ENCODE results near the gene HJURP. TPM values are rescaled to one million over a fixed set of nuclear protein-coding genes. Genes with fewer than 3 reads are reported as not detected.

Gene HJURP
- total RNA-seq, 1 experiment from 2014 or later = 37.0 TPM

DNA sequence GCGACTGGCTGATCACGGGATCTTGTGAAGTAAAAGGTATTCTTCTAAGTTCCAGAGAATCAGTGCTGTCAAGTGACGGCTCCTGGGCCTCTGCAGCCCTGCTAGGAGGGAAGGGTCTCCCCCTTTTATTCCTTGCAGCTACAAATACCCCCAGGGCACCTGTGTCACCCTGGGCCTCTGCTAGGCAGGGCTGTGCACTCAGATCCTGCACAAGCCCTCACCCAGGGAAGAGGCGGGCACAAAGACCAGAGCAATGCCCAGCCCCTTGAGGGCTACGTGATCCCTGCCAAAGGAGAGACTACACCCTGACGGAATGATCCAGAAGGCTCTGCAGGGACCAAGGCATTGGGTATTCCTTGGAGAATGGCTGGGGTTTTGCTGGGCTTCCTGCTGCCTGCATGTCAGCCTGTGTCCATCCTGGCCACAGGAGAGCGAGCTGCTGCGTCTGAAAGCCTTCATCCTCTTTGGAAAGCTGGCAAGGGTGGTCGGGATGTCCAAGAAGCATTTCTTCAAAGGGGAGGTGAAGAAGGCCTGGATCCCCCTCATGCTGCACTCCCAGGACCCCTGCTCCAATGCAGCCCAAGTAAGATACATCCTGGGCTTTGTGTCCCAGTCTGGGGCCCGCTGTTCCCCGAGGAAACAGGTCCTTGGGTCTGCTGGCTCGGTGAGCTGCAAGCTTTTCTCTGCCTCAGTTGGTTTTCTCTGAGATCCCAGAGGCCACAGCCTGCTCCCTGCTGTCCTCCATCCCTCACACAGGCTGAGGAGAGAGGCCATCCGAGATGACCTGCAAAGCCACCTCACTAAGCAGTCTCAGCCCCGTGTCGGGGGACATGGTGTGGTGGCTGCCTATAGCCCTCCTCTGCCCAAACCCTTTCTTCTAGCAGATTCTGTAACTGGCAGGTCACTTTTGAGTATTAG is 24.9 kb downstream of the HJURP start:
- Histone ChIP-seq H3F3A (ENCODE audit: low read length, unreplicated experiment) (no peaks in the 10 kb centered on the region), H3K4me2 (ENCODE audit: low read length) (no peak overlapping the region), H3K9ac (ENCODE audit: low read length) (no peak overlapping the region), H4K20me1 (ENCODE audit: low read length) (no peaks in the 10 kb centered on the region), H3K4me1 (ENCODE audit: insufficient read depth, low read length) (no peaks in the 10 kb centered on the region), H3K79me2 (ENCODE audit: low read length) (no peaks in the 10 kb centered on the region), H3K9me3 (ENCODE audit: low read length) (no peaks in the 10 kb centered on the region), H2AFZ (ENCODE audit: low read length) (no peak overlapping the region), H3K36me3 (ENCODE audit: low read depth, low read length) (peaks cover 3% of the 10 kb centered on the region; the same call in 1 of the 2 replicates), H3K4me3 (ENCODE audit: low read length) (no peak overlapping the region), H3K27me3 (ENCODE audit: low read length) (no peaks in the 10 kb centered on the region), H3K9me2 (replicated peaks; ENCODE audit: low read length) (no peaks in the 10 kb centered on the region), H3K27ac (ENCODE audit: low read length) (no peak overlapping the region)
- POLR2A ChIA-PET (ENCODE audit: unreplicated experiment) = no interaction called here
- BruUV-seq (replicated peaks) = no TSS peak
- TF ChIP-seq EZH2phosphoT487 (IDR thresholded peaks at IDR 0.05; ENCODE audit: borderline replicate concordance, low read length) (no peak), EZH2 (IDR thresholded peaks at IDR 0.05; ENCODE audit: low read length, unreplicated experiment) (no peak)
- TF ChIP-seq, protein P1, sequence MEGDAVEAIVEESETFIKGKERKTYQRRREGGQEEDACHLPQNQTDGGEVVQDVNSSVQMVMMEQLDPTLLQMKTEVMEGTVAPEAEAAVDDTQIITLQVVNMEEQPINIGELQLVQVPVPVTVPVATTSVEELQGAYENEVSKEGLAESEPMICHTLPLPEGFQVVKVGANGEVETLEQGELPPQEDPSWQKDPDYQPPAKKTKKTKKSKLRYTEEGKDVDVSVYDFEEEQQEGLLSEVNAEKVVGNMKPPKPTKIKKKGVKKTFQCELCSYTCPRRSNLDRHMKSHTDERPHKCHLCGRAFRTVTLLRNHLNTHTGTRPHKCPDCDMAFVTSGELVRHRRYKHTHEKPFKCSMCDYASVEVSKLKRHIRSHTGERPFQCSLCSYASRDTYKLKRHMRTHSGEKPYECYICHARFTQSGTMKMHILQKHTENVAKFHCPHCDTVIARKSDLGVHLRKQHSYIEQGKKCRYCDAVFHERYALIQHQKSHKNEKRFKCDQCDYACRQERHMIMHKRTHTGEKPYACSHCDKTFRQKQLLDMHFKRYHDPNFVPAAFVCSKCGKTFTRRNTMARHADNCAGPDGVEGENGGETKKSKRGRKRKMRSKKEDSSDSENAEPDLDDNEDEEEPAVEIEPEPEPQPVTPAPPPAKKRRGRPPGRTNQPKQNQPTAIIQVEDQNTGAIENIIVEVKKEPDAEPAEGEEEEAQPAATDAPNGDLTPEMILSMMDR (conservative IDR thresholded peaks at IDR 0.05; ENCODE audit: low read depth, low read length) = no peak
- intact Hi-C loops (cut with micrococcal nuclease) = loop anchor here (5.0 kb wide), 1 partner anchor 117 kb away; the partner anchor contains the start of gene UGT1A5
- no peak for ATAC-seq
- CTCF ChIA-PET = no interaction called here
- no peak for DNase-seq

DNA sequence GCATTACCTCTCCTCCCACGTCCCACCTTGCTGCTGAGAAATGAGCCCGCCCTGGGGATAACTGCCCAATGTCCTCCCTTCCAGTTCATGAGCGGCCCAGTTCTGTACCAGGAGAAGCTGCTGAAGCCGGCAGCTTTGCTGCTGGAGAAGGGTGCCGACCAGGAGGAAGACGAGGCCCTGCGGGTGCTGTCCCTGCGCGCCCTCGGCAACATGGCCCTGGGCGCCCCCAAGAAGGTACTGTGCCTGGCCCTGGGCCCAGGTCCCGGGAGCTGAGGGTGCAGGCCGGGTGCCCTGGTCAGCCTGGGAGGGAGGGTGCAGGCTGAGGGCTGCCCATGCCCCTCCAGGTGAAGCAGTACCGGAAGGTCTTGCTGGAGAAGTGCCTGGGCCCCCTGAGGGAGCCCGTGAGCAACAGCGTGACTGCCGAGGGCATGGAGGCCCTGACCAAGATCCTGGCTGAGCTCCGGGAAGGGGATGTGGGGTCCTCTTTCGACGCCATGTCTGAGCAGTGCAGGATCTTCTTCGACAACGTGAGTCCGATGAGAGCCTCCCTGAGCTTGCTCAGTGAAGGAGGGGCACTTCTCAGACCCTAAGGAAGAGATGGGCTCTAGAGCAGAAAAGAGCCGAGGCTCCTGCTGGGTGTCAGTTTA is 25.7 kb downstream of the HJURP start:
- Histone ChIP-seq H3K27ac (ENCODE audit: low read length) (no peak overlapping the region), H3K4me1 (ENCODE audit: insufficient read depth, low read length) (no peaks in the 10 kb centered on the region), H2AFZ (ENCODE audit: low read length) (no peak overlapping the region), H3F3A (ENCODE audit: low read length, unreplicated experiment) (no peaks in the 10 kb centered on the region), H3K36me3 (ENCODE audit: low read depth, low read length) (no peaks in the 10 kb centered on the region), H3K9ac (ENCODE audit: low read length) (no peak overlapping the region), H3K4me3 (ENCODE audit: low read length) (no peak overlapping the region), H3K9me3 (ENCODE audit: low read length) (no peaks in the 10 kb centered on the region), H4K20me1 (ENCODE audit: low read length) (no peaks in the 10 kb centered on the region), H3K79me2 (ENCODE audit: low read length) (no peaks in the 10 kb centered on the region), H3K4me2 (ENCODE audit: low read length) (no peak overlapping the region), H3K27me3 (ENCODE audit: low read length) (no peaks in the 10 kb centered on the region), H3K9me2 (replicated peaks; ENCODE audit: low read length) (no peaks in the 10 kb centered on the region)
- ATAC-seq (no peak), DNase-seq (no peak)
- POLR2A ChIA-PET (ENCODE audit: unreplicated experiment) = no interaction called here
- no TSS peak for BruUV-seq (replicated peaks)
- TF ChIP-seq, protein P1 (conservative IDR thresholded peaks at IDR 0.05; ENCODE audit: low read depth, low read length) = no peak
- no peak for TF ChIP-seq EZH2phosphoT487 (IDR thresholded peaks at IDR 0.05; ENCODE audit: borderline replicate concordance, low read length)
- no peak for TF ChIP-seq EZH2 (IDR thresholded peaks at IDR 0.05; ENCODE audit: low read length, unreplicated experiment)
- intact Hi-C loops (cut with micrococcal nuclease) = no loop called here
- CTCF ChIA-PET = no interaction called here

DNA sequence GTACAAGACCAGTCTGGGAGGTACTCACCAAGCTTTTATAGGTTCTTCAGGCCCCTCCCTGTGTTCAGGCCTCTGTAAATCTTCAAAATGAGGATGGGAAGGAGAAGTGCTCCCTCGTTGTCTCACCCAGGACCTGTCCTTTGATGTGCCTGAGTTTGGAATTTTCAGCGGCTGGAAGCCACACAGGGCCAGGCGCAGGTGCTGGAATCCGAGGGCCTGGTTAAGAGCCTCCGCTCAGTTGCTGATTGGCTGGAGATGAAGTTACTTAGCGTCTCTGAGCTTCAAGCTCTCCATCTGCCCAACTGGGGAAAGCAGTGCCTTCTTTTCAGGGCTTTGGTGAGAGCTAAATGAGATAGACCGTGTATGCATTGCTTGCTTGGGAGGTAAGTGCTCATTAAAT is 30.0 kb downstream of the HJURP start:
- no peaks in the 10 kb centered on the region for H3F3A ChIP-seq (ENCODE audit: low read length, unreplicated experiment)
- H3K27me3 ChIP-seq (ENCODE audit: low read length) = no peaks in the 10 kb centered on the region
- no peaks in the 10 kb centered on the region for H3K9me2 ChIP-seq (replicated peaks; ENCODE audit: low read length)
- no peaks in the 10 kb centered on the region for H4K20me1 ChIP-seq (ENCODE audit: low read length)
- H3K4me2 ChIP-seq (ENCODE audit: low read length) = no peak overlapping the region
- TF ChIP-seq, protein P1 (conservative IDR thresholded peaks at IDR 0.05; ENCODE audit: low read depth, low read length) = no peak
- TF ChIP-seq EZH2 (IDR thresholded peaks at IDR 0.05; ENCODE audit: low read length, unreplicated experiment) (no peak), EZH2phosphoT487 (IDR thresholded peaks at IDR 0.05; ENCODE audit: borderline replicate concordance, low read length) (no peak)
- H3K36me3 ChIP-seq (ENCODE audit: low read depth, low read length) = no peaks in the 10 kb centered on the region
- no peaks in the 10 kb centered on the region for H3K79me2 ChIP-seq (ENCODE audit: low read length)
- BruUV-seq (replicated peaks) = no TSS peak
- no peak overlapping the region for H3K9ac ChIP-seq (ENCODE audit: low read length)
- no peak overlapping the region for H3K4me3 ChIP-seq (ENCODE audit: low read length)
- no peak for ATAC-seq
- no peaks in the 10 kb centered on the region for H3K4me1 ChIP-seq (ENCODE audit: insufficient read depth, low read length)
- H2AFZ ChIP-seq (ENCODE audit: low read length) = no peak overlapping the region
- CTCF ChIA-PET = no interaction called here
- H3K9me3 ChIP-seq (ENCODE audit: low read length) = no peaks in the 10 kb centered on the region
- no peak for DNase-seq
- no peak overlapping the region for H3K27ac ChIP-seq (ENCODE audit: low read length)
- POLR2A ChIA-PET (ENCODE audit: unreplicated experiment) = no interaction called here
- intact Hi-C loops (cut with micrococcal nuclease) = no loop called here
